Measurements from ENCODE around the gene KCNA4.

Gene KCNA4

DNA sequence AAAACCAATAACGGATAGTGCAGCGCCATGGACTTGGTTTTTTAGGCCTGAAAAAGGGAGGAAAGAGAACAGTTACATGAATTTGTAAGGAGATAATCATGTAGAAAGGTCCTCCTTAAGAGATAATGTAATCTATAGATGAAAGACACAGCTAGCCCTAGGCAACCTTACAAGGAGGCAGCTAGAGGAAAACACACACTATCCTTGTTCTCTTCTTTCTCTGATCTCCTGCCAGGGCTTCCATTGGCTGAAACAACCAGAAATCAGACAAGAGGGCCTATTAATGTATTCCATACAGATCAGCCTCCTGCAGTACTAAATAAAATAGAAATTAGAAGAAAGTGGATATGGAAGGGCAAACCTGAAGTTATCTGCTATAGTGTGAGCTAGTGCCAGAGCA is 53.0 kb downstream of the KCNA4 start:
- no peak overlapping the region for H3K4me3 ChIP-seq (replicated peaks; ENCODE audit: low read depth, low read length)
- TF ChIP-seq, protein P1, sequence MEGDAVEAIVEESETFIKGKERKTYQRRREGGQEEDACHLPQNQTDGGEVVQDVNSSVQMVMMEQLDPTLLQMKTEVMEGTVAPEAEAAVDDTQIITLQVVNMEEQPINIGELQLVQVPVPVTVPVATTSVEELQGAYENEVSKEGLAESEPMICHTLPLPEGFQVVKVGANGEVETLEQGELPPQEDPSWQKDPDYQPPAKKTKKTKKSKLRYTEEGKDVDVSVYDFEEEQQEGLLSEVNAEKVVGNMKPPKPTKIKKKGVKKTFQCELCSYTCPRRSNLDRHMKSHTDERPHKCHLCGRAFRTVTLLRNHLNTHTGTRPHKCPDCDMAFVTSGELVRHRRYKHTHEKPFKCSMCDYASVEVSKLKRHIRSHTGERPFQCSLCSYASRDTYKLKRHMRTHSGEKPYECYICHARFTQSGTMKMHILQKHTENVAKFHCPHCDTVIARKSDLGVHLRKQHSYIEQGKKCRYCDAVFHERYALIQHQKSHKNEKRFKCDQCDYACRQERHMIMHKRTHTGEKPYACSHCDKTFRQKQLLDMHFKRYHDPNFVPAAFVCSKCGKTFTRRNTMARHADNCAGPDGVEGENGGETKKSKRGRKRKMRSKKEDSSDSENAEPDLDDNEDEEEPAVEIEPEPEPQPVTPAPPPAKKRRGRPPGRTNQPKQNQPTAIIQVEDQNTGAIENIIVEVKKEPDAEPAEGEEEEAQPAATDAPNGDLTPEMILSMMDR (IDR thresholded peaks at IDR 0.05; ENCODE audit: low read length, missing control alignments) = no peak
- no peak for DNase-seq (ENCODE audit: low read depth)

DNA sequence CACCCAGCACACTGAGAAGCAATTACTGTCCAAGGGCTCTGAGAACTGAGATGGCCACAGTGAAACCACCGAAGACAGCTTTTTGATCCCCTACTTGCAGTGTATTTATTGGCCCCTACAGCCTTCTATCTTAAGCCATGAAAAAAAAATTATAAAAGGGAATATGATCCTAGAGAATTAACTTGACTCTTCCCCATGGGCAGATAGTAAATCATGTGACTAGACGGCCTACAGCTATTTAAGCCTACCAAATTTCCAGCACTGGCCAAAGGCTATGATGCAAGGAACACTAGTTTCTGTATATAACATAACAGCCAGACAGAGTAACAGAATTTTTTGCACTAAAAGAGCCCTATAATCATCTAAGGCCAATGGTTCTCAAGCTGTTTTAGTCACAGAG is 53.8 kb downstream of the KCNA4 start:
- no peak for DNase-seq (ENCODE audit: low read depth)
- TF ChIP-seq, protein P1 (IDR thresholded peaks at IDR 0.05; ENCODE audit: low read length, missing control alignments) = no peak
- H3K4me3 ChIP-seq (replicated peaks; ENCODE audit: low read depth, low read length) = no peak overlapping the region

DNA sequence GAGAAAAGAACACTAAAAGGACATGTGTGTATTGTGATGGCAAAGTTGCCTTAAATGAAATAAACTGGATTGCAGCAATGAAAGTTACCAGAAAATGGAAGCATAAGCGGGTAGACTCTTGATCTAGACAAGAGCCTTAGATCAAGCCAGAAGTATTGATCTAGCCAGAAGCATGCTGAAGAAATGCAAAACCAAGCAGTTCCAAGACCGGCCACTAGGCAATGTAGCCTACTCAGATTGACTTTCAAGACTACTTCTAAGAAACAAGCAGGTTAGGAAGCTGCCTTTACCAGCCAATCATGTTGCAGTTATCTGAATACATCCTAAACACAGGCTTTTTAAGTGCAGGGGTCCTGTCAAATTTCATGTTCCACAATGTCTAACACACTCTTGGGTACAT is 54.6 kb downstream of the KCNA4 start:
- DNase-seq (ENCODE audit: low read depth) = peak; percentile 3
- TF ChIP-seq, protein P1 (IDR thresholded peaks at IDR 0.05; ENCODE audit: low read length, missing control alignments) = peak; percentile 43
- H3K4me3 ChIP-seq (replicated peaks; ENCODE audit: low read depth, low read length) = no peak overlapping the region

Measured in fibroblast of pulmonary artery (primary cell).